RPMI7951 (cell line): Measurements from ENCODE around the gene FKBP15. TPM values are rescaled to one million over a fixed set of nuclear protein-coding genes. Genes with fewer than 3 reads are reported as not detected.
A peak's percentile ranks its signal among the peaks of the same experiment; 100 is the strongest.
"Not testable (repeated sequence)": the region's sequence is repeated elsewhere in the genome, so short reads cannot be mapped to it uniquely, and the experiment has no call there.

Experiments used
- DNase-seq: peaks from one replicate; pipeline ENCODE4 v3.0.0-alpha.2; 2012; ENCODE audit warnings: low read depth
- total RNA-seq: library from RNA; depleted of rRNA; stranded (reverse); fragments of >200 nt; shearing (Covaris generic); gene quantifications from 2 replicates; pipeline ENCODE4 v1.2.3, GENCODE V29; 2014

The FKBP15 gene
- total RNA-seq, 1 experiment from 2014 or later, result 19.1 TPM

DNA sequence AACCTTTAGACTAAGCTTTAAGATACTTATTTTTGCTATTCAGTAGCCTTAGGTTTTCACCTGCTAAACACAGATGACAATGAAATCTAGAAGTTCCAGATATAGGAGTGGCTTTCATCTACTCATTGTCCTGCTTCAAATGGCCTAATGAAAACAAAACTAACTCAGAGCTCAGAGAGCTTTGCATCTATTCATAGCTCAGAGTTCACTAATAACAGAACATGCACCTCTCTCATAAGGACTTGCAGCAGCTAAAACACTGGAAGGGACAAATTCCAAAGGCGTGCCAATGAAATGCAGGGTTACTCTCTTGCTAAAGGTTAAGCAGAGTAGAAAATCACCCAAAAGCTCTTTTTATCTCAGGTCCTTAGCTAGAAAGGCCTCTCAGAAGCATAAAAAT, 41.2 kb downstream of the FKBP15 start:
- no peak for DNase-seq

GRCh38 chr9:113178087-113178486, 43.0 kb downstream of the FKBP15 start:
- peak; percentile 61 for DNase-seq

DNA sequence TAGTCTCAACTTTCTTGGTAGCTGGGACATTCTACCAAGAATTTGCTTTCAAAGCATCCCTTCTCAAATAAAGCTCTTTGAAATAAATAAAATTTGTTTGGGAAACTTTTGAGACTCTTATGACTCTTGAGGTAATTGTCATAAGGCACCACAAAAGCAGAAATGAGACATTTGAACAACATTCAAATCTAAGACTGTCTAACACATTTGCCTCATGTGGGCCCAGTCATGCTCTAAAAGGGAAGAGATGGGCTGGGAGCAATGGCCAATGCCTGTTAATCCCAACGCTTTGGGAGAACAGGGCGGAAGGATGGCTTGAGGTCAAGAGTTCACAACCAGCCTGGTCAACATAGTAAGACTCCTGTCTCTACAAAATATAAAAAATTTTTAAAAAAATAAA, 43.8 kb downstream of the FKBP15 start:
- DNase-seq, result no peak

GRCh38 chr9:113176803-113177202, 44.3 kb downstream of the FKBP15 start:
- no peak for DNase-seq

DNA sequence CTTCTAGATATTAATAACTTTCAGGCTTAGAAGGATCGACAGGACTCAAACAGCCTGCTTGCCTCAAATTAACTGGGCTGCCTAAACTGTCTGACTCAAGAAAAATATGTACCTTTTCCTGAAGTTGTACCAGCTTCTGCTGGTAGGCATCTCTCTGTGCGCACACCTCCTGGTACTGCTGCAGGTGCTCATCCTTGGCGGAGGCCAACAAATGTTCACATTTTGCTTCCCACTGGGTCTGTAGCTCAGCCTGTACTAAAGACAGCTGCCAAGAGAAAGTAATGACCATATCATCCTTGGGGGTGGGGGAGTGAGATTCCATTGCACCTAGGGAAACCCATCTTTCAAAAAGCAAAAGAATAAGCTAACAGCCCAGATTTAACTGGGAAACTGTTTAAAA, 47.7 kb downstream of the FKBP15 start:
- DNase-seq, result no peak

GRCh38 chr9:113168809-113169208, 52.3 kb downstream of the FKBP15 start:
- DNase-seq, result no peak

DNA sequence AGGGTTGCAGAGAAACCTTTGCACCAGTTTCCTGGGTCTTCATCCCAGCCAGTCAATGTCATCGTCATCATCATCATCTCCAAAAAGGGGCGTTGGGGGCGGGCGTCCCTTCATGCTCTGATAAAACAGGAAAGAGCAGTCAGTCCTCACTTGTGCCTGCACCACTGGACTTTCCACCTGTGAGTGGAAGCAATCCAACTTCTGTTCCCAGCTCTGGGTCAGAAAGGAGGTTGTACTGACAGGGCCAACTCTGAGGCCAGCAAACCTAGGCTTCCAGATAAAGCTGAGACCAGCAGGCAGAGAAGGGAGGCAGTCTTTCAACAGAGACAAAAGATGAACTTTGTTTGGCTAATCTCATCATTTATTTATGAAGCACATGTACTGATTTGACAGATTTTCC, 55.0 kb downstream of the FKBP15 start:
- DNase-seq, result no peak

DNA sequence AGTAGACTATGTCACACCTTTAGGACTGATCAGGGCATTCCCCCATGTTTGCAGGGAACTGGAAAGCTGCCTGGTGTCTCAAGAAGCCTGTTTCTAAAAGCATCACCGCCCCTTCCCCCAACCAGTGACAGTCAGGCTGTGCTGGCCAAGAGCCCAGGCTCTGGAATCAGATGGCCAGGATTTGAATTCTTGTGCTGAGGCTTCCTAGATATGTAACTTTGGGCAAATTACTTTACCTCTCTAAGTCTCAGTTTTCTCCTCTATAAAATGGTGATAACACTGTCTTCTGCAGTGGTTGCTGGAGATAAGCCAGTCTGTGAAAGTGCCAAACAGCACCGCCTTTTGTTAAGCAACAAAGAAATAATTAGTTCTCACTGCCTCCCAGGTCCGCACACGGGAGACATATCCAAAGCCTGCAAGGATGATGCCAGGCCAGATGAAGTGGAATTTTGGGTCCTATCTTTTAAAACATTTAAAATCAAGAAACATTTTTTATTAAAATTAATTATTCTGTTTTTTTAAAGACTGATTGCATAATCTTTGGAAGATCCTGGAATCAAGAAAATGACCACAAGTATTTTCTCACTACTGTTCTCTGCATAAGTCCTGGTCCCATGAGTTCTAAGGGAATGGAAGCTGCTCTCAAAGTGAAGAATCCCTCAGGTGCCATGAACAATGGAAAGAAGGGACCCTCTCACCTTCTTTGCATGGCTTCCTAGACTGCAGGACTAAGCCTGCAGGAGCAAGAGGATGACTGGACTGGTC, 56.4 kb downstream of the FKBP15 start:
- no peak for DNase-seq

DNA sequence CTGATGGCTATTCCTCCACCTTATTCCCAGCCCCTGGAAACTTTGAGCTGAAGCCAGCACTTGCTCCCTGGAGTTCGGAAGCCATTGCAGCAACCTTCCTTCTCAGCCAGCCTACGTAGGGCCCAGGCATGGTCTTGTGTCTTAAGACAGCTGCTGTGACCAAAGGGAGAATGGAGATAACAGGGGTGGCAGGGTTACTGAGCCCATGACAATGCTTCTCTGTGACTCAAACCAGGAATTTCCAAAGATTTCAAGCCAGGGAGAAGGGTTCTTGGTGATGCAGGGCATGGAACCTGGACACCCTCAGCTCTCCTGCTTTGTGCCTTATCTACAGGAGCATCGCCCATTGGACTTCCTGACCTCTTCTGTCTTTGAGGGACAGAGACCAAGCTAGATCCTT, 58.1 kb downstream of the FKBP15 start:
- DNase-seq, result no peak

DNA sequence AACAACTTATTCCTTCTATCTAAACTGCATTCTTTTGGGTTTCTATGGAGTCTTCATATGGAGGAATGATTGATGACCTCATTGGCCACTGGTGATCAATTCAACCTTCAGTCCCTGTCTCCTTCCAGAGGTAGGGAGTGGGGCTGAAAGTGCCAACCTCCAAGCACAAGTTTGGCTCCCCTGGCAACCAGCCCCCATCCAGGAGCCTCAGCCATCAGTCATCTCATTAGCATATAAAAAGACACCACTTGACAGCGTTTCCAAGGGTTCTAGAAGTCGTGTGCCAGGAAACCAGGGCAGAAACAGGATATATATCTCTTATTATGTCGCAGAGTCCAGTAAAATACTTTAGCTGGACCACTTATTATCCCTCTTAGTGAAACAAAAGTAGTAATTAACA, 60.5 kb downstream of the FKBP15 start:
- DNase-seq, result no peak

GRCh38 chr9:113158446-113158845, 62.6 kb downstream of the FKBP15 start:
- no peak for DNase-seq

GRCh38 chr9:113156880-113157279, 64.2 kb downstream of the FKBP15 start:
- DNase-seq, result no peak

DNA sequence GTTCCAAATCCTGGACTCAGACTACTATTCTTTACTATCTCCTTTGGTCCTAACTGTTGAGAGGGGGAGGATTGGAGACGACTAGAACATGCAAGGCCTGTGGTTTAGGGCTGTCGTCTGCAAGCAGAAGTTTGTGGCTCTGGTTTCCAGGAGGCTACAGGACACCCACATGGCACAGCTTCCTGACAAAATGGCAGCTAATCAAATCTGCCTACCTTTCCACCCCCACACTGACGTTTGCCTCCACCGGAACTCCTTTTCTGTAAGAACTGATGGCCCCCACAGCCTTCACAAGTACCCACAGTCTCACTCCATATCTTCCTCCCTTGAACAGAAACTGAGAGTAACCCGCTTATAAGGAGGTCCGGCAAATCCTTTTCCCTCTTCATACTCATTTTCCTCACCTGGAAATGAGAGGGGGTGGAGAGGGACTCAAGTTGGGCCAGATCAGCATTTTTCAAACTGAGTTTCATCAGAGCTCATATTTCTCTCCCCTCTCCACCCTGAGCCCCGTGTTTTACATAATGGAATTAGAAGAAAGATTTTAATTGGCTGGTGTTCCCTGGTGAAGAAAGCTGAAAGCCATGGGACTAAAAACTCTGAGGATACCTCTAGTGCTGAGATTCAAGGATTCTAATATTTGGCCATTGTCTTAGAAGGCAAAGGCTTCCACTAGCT, 65.0 kb downstream of the FKBP15 start:
- DNase-seq, result no peak

DNA sequence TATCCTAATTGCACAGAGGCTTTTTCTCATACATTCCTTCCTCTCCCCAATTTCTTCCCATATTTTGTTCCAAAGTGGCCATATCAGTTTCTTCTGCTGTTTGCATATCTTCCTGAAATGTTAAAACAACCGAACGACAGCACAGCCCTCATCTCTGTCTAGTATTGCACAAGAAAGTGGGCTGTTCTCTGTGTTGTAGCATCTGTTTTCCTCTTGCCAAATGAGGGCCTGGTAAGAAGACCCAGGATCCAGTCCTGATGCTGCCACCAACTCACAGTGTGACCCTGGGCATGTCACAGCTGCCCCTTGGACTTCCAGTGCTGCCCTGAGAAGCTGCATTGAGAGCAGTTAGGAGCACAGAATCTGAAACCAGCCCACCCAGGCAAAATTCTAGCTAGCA, 66.1 kb downstream of the FKBP15 start:
- DNase-seq, result no peak

- peak; percentile 72 for DNase-seq
Observed at GRCh38 chr9:113154471-113154870, 66.6 kb downstream of the FKBP15 start.

- no peak for DNase-seq
Observed at GRCh38 chr9:113153599-113153998, 67.5 kb downstream of the FKBP15 start.

DNA sequence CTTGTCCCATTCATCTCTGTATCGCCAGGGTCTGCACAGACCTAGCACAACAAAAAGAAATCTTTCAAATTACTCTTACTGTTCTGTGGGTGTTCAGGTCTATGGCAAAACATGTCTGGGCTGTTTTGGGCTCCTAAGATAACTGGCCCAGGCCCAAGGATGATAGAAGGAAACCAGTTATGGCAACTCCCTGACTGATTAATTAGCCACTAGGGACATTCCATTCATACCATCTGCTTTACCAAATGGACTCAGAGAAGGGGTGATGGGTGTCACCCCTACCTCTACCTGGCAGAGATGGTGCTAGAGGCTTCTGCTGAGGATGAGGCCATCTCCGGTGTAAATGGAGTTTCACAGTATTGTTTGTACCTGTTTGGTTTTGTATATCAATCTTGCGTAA, 68.4 kb downstream of the FKBP15 start:
- peak; percentile 7 for DNase-seq

- no peak for DNase-seq
Observed at GRCh38 chr9:113151696-113152630, 69.1 kb downstream of the FKBP15 start.

DNA sequence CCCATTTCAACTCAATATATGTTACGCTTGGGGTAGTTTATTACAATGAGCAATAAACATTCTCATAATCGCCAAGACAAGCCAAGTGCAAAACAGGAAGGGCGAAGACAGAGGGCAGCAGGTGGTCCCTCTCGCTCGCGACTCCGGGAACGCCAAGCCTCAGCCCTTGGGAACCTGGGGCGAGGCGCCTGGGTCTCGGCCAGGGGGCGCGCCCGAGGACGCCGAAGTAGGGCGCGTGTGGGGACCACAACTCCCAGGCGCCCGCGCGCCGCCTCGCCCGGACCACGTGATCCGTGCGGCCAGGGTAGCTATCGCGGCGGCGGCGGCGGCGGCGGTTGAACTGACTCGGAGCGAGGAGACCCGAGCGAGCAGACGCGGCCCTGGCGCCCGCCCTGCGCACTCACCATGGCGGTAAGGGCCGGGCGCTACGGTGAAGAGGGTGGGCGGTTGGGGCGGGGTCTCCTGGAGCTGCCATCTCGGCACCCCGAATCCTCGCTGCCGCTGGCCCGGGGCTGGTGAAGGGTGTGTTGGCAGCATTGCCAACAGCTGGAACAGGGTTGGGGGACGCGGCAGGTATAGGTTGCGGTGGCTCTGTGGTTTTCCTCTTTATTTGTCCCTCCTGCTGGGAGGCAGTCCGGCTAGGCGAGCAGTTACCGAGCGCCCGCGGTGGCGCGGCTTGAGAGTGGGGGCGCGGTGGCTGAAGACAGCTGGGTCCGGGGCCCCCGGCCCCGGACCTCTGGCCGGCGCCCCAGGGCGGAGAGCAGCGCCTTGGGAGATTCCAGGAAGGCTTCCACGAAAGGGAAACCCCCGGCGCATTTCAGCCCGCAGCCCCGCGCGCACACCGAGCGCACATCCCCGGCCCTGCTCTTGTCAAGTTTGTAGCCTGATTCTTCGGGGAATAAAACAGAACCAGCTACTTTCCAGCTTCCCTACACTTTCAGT, 70.1 kb downstream of the FKBP15 start, which contains the start of gene SLC31A2:
Gene SLC31A2, plus strand, starts transcription at position 338 of the 942 bp plus-strand sequence. Its CDS starts 68 bp downstream, at position 406.
- DNase-seq, result peak; percentile 83

DNA sequence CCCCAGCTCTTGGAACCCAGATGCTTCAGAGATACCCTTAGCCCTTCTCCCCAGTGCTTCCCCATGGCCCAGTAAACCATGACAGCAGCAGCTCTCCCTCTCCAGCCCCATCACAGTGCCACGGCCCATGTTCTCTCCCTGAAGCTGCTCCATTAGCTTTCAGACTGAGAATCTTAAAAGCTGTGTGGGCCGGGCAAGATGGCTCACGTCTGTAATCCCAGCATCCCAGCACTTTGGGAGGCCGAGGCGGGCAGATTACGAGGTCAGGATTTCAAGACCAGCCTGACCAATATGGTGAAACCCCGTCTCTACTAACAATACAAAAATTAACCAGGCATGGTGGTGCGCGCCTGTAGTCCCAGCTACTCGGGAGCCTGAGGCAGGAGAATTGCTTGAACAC, 71.5 kb downstream of the FKBP15 start:
- not testable (repeated sequence) for DNase-seq
